Kidney (tissue), 14 donors: ENCODE results near the gene ERBB3. TPM values are rescaled to one million over a fixed set of nuclear protein-coding genes. Genes with fewer than 3 reads are reported as not detected.
"Not testable (repeated sequence)": the region's sequence is repeated elsewhere in the genome, so short reads cannot be mapped to it uniquely, and the experiment has no call there.

Source experiments
- DNase-seq, 5 donors: peaks; one replicate each; pipeline ENCODE4 v3.0.0-alpha.2; 2013 to 2020
- FAIRE-seq: peaks from 2 replicates; lab custom pipeline; 2012; peaks lifted over from hg19 to GRCh38; lab: Jason Lieb, UNC
- H3K27ac ChIP-seq, 2 donors: one replicate each; pipeline ENCODE4 v1.7.0; 2013; ENCODE audit warnings: low read depth in 2 of 2, low read length in 2 of 2, inconsistent platforms in 1 of 2
- H3K27me3 ChIP-seq: one replicate; pipeline ENCODE4 v1.7.1; 2013; ENCODE audit warnings: low read length, inconsistent platforms; ENCODE audit not compliant: control insufficient read depth, insufficient read depth
- H3K36me3 ChIP-seq, 3 donors: one replicate each; pipeline versions ENCODE4 v1.7.0 to v1.7.1; 2013; ENCODE audit warnings: low read length in 3 of 3, control low read depth in 1 of 3, inconsistent platforms in 1 of 3; ENCODE audit not compliant: insufficient read depth in 3 of 3, control insufficient read depth in 2 of 3
- H3K4me1 ChIP-seq, 3 donors: one replicate each; pipeline versions ENCODE4 v1.7.0 to v1.7.1; 2013; ENCODE audit warnings: low read length in 3 of 3, inconsistent platforms in 1 of 3, low read depth in 1 of 3; ENCODE audit not compliant: control insufficient read depth in 2 of 3, insufficient read depth in 2 of 3
- H3K4me3 ChIP-seq, 3 donors: one replicate each; pipeline versions ENCODE4 v1.7.0 to v1.8.1; 2013; ENCODE audit warnings: low read length in 3 of 3, control low read depth in 1 of 3, inconsistent platforms in 1 of 3
- H3K9ac ChIP-seq, 3 donors: one replicate each; pipeline versions ENCODE4 v1.7.0 to v1.7.1; 2013; ENCODE audit warnings: low read length in 3 of 3, control low read depth in 1 of 3, inconsistent platforms in 1 of 3
- H3K9me3 ChIP-seq, 3 donors: one replicate each; pipeline versions ENCODE4 v1.7.0 to v1.7.1; 2013; ENCODE audit warnings: low read length in 3 of 3, control low read depth in 1 of 3, inconsistent platforms in 1 of 3; ENCODE audit not compliant: control insufficient read depth in 2 of 3, insufficient read depth in 1 of 3
- intact Hi-C: fragments of 100-400 bp; cut with DNase I; formaldehyde crosslinking; loops from one replicate; pipeline ENCODE4 v1.11.1; 2022
- polyA plus RNA-seq: library from polyadenylated mRNA; stranded (reverse); fragments of 350-450 nt; fragmentation: Illumina TruSeq; extraction: RNeasy Lipid Tissue Mini Kit (QIAGEN cat#74804); gene quantifications from one replicate; pipeline ENCODE4 v1.2.3, GENCODE V29; 2014; ENCODE audit warnings: low read depth, low replicate concordance; ENCODE audit not compliant: insufficient read depth
- total RNA-seq: library from RNA; stranded (reverse); fragmentation: NEBNext Ultra II Directional; extraction: Animal tissue kit (Norgen Biotek cat#: 25700); gene quantifications from one replicate; pipeline ENCODE4 v1.2.1, GENCODE V29; 2021
- TF ChIP-seq, protein P1 (sequence below): IDR thresholded peaks from 3 replicates; pipeline ENCODE4 v1.5.1; 2012; ENCODE audit warnings: mild to moderate bottlenecking, moderate library complexity, borderline replicate concordance; ENCODE audit not compliant: insufficient read depth; ENCODE audit errors: extremely low read depth
- donor health status: control.
- donor health status: control.
- donor health status: control.
- donor health status: control.
- donor health status: control.
- donor health status: DM: yes; HTN: yes; CAD: no.
- donor health status: Normal renal cell carcinoma (clear cell type).

The ERBB3 gene
- total and polyA plus RNA-seq, 2 donors from 2014 or later: 31.5 to 58.1 TPM

DNA sequence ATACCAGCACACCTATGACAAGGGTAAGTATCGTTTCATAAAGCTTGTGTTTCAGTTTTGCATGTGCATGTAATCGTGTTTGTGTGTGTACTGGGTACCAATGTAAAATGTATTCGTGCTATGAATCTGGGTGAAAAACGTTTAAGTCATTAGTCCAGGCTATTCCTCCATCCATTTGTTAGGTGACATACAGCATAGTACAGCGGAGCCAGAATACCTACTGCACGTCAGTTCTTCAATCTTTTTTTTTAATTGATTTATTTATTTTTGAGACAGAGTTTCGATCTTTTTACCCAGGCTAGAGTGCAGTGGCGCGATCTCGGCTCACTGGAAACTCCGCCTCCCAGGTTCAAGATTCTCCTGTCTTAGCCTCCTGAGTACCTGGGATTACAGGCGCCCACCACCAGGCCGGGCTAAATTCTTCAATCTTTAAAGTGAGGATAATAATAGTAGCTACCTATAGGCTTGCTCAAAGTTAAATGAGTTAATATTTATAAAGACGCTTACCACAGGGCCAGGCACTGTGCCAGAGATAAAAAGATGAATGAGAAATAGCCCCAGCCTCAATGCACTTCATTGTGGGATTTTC, 38.9 kb upstream of the ERBB3 start:
- no peaks in the 10 kb centered on the region for H3K27me3 ChIP-seq
- peaks cover 6 to 22% (median 10%) of the 10 kb centered on the region in 3 donors for H3K36me3 ChIP-seq
- DNase-seq: peak in 1 of 5 donors; percentile 60
- no peaks in the 10 kb centered on the region for H3K9me3 ChIP-seq
- peaks cover 3 to 8% (median 8%) of the 10 kb centered on the region in 3 donors for H3K4me1 ChIP-seq
- peak overlapping the region in 1 of 2 donors; percentile 40 for H3K27ac ChIP-seq
- peak overlapping the region in 2 of 3 donors; percentile 54 to 67 for H3K9ac ChIP-seq
- no peak for FAIRE-seq
- H3K4me3 ChIP-seq: peak overlapping the region; percentile 90 to 100 (median 93)
- intact Hi-C loops: no loop called here
- TF ChIP-seq, protein P1, sequence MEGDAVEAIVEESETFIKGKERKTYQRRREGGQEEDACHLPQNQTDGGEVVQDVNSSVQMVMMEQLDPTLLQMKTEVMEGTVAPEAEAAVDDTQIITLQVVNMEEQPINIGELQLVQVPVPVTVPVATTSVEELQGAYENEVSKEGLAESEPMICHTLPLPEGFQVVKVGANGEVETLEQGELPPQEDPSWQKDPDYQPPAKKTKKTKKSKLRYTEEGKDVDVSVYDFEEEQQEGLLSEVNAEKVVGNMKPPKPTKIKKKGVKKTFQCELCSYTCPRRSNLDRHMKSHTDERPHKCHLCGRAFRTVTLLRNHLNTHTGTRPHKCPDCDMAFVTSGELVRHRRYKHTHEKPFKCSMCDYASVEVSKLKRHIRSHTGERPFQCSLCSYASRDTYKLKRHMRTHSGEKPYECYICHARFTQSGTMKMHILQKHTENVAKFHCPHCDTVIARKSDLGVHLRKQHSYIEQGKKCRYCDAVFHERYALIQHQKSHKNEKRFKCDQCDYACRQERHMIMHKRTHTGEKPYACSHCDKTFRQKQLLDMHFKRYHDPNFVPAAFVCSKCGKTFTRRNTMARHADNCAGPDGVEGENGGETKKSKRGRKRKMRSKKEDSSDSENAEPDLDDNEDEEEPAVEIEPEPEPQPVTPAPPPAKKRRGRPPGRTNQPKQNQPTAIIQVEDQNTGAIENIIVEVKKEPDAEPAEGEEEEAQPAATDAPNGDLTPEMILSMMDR: no peak

DNA sequence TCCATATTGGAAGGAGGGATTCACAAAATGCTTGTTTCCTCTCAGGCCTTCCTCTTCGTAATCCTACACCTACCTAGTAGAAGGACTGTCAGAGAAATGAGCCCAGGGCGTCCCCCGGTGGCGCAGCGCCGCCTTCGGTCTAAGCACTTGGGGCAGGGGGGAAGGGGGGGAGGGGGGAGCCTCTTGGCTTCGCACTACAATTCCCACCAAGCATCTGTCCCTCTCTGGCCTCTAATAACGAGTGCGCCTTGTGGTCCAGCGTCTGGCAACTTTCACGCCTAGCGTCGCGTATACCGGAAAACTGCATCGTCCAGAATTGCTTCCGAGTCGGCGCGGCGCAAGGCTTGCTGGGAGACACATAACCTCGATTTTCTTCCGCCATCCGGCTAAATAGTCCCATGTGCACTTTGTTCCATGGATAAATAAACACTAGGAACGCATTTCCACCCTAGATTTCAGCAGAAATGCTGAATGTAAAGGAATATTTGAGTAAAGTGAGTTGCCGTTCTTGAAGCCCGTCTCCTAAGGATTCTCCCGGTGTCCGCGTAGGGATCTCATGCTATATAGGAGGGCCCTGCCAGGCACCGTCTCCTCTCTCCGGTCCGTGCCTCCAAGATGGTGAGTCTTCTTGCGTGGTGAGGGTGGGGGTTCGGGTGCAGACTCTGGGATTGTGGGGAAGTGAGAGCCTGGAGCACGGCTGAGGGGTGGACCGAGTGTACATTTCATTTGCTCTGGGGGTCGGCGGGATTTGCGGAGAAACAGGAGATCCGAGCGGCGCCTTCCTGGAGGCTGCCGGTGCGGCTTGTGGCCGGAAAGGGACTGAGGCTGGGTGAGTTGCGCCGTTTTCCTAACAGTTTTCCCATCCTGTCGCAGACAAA, 38.2 kb upstream of the ERBB3 start, which contains the start of gene RPS26:
Gene RPS26 (plus strand): TSS at position 367 of the 878 bp plus-strand sequence. CDS start 249 bp downstream, at position 616.
- Histone ChIP-seq H3K9ac (peak within 1 kb of the TSS; percentile 84 to 99 (median 90)), H3K9me3 (no peaks in the 10 kb centered on the region), H3K27me3 (no peaks in the 10 kb centered on the region), H3K36me3 (peaks cover 6 to 22% (median 10%) of the 10 kb centered on the region in 3 donors), H3K4me1 (peaks cover 3 to 8% (median 8%) of the 10 kb centered on the region in 3 donors), H3K4me3 (peak within 1 kb of the TSS; percentile 90 to 100 (median 93)), H3K27ac (peak within 1 kb of the TSS; percentile 98 to 100)
- TF ChIP-seq, protein P1: peak; percentile 63
- FAIRE-seq (no peak), DNase-seq (peak; percentile 98 to 100 (median 99))
- intact Hi-C loops: no loop called here

DNA sequence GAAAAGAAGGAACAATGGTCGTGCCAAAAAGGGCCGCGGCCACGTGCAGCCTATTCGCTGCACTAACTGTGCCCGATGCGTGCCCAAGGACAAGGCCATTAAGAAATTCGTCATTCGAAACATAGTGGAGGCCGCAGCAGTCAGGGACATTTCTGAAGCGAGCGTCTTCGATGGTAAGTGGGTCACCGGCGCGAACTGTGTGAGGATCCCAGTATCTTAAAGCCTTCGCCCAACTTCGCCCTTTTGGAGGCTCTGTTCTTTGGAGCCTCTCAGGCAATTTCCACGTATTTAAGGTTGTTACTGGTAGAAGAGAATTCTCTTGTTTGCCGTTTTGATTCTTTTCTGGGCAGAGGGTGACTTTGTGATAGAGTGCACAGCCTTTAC, 37.5 kb upstream of the ERBB3 start:
- intact Hi-C loops: not testable (repeated sequence)

DNA sequence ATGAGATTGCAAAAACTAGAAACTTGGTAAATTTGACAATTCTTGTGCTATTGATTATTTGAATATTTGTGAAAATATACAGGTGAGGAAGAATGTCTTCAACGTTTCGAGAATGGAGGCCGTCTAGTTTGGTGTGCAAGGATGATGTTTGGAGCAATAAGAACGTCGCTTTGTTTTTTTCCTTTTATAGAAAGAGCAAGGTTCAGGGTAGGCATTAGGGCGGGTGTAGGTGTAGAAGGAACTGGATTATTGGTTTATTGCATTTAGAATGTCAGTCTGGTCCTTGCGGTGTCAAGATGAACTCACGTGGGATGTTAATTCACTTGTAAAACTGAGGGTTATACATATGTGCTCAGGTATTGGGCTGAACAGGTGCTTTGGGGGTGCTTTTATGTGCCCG, 37.1 kb upstream of the ERBB3 start:
- TF ChIP-seq, protein P1: no peak
- intact Hi-C loops: no loop called here
- H3K9ac ChIP-seq: peak overlapping the region; percentile 84 to 99 (median 90)
- H3K9me3 ChIP-seq: no peaks in the 10 kb centered on the region
- H3K4me1 ChIP-seq: peaks cover 3 to 8% (median 8%) of the 10 kb centered on the region in 3 donors
- DNase-seq (no peak), FAIRE-seq (no peak)
- H3K27me3 ChIP-seq: no peaks in the 10 kb centered on the region
- H3K36me3 ChIP-seq: peaks cover 6 to 22% (median 10%) of the 10 kb centered on the region in 3 donors
- H3K27ac ChIP-seq: no peak overlapping the region
- H3K4me3 ChIP-seq: peak overlapping the region; percentile 90 to 100 (median 93)

More for the DNA sequence above, 37.5 kb upstream of the ERBB3 start:
- DNase-seq, H3K27me3 ChIP-seq, FAIRE-seq, H3K9me3 ChIP-seq, H3K4me1 ChIP-seq: not testable (repeated sequence)
- H3K27ac ChIP-seq: peak overlapping the region; percentile 98 to 100
- H3K9ac ChIP-seq: peak overlapping the region; percentile 84 to 99 (median 90)
- peak overlapping the region; percentile 90 to 100 (median 93) for H3K4me3 ChIP-seq
- H3K36me3 ChIP-seq: peaks cover 6 to 22% (median 10%) of the 10 kb centered on the region in 3 donors
